Suppressor macrophage treated with lipopolysaccharide for 4 hours (primary cell): ENCODE results near the gene ZNF827.
"Not testable (repeated sequence)": the region's sequence is repeated elsewhere in the genome, so short reads cannot be mapped to it uniquely, and the experiment has no call there.

ENCODE experiments used
- DNase-seq: peaks from one replicate; pipeline ENCODE4 v3.0.0-alpha.2; 2020

Gene ZNF827

DNA sequence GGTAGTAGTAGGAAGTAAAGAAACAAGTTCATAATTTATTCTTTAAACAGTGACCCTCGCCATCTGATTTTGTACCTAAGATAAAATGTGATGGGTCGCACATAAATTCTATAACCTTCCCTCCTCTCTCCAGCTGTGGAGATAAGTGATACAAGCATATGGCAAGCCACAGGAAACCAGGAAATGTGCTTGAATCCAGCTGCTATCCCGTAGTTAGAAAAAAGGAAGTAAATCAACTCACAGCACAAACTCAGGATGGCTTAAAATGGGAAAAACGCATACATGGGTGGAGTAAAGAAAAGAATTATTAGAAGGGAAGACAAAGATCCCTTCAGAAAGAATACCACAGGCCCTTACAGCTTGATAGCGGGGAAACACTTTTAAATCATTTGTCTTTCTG lies 78.2 kb downstream of the ZNF827 start:
- no peak for DNase-seq

DNA sequence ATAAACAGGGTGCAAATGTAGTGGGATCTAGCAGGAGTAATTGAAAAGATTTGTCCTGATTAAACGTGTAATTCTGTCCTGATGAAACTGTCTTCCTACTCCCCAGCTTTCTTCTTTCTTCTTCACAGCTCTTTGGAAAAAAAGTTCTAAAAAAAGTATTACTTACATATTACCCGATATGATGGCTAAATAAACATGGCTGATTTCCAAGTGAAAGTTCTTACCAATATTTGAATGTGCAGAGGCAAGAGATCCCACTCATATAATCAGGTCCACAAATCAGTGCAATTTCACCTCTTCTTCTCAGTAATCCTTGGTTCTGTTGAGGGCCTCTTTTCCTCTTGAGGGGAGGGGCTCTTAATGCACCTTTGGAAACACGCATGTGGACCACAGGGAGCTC lies 78.7 kb downstream of the ZNF827 start:
- DNase-seq, result no peak

DNA sequence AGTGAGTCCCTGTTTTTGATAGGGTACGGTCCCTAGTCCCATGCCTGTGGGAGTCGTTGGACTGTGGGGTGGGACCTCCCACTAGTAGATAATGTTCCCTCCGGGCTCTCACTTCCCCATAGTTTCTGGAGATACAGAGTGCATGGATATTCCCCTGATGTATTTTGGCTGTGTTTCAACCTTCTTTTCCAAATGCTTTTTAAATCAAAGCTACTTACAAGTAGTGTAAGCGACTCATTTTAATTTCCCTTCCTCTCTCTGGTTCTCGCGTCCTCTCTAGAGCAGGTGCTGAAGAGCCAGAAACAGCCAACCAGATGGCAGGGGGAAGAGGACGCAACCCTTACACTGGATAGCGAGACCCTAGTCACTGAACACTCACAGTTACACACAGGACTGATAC lies 79.2 kb downstream of the ZNF827 start:
- no peak for DNase-seq

DNA sequence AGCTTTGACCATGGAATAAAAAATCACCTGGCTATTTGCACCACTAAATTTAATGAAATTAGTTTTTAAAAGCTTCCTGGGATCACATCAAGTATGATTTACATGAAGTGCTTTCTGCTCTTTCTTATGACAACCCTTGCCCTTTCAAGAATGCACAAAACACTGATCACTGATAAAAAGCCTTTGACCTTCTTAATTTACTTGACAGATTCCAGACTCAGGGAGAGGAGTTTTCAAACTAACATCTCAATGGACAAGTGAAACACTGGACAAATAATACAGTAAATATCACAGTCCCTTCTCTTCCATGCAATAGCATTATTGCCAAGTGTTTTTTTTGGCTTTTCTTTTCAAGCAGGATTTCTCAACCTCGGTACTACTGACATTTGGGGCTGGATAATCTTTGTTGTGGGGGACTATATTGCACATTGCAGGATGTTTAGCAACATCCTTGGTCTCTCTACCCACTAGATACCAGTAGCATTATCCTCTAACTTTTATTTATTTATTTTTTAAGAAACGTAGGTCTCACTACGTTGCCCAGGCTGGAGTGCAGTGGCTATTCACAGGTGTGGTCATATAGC lies 86.3 kb downstream of the ZNF827 start:
- DNase-seq, result no peak

DNA sequence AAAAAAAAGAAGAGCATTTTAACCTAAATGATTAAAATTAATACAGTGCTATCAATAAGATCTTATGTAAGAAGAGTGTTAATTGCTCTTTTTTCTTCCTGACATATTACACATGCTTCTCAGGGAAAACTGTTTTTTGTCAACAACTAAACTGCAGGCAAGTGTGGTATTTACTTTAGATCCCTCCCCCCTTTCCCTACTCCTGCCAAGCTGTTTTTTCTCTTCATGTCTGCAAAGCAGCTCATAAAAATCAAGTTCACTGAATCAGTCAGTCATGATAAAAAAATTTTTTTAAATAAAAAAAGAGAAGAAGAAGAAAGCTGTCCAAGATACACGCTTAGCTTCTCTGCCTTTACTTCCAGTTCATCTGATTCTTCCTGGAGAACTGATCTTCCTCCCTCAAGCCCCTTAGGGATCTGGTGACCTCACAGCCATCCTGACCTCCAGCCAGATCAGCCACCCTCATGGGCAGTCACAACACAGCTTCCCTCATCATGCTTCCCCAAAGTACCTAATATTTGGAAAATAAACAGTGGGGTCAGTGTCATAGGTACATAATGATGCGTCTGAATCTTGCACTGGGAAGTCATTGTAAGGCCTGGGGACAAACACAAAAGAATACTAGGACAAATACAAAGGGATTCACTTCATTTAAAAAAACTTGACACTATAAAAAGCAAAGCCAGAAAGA lies 87.0 kb downstream of the ZNF827 start:
- no peak for DNase-seq

DNA sequence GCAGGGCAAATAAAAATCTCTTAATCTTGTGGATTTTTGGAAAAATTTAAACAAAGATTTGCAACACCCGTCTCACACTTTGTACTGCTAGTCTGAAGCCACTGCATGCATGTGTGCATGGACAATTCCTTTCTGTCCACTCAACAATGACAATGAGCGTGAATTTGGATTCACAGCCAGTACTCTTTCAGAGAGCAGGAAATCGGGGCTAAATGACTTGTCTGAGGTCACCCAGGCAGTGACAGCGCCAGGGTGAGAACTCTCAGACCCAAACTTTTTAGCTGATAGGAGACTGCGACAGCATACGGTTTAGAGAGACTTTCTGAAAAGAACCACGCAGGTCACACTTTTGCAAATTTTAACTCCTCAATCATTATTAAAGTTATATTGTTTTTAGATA lies 90.9 kb downstream of the ZNF827 start:
- DNase-seq, result no peak

DNA sequence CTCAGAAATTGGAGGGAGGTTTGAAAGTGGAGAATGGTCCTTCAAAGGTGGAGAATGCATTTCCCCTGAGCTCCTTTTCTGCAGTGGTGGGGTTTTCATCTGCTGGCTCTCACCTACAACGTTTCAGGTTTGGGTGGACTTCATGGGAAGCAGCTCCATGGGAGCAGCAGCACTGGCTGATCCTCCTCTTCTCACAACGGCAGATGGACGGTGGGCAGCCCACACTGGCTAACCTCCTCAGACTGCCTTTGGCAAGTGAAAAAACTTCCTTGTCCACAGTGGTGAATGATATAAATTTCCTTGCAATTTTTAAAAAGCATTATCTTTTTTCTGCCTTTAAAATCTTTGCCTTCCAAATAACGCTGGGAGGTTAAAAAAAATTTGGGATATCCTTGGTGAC lies 93.5 kb downstream of the ZNF827 start:
- no peak for DNase-seq

DNA sequence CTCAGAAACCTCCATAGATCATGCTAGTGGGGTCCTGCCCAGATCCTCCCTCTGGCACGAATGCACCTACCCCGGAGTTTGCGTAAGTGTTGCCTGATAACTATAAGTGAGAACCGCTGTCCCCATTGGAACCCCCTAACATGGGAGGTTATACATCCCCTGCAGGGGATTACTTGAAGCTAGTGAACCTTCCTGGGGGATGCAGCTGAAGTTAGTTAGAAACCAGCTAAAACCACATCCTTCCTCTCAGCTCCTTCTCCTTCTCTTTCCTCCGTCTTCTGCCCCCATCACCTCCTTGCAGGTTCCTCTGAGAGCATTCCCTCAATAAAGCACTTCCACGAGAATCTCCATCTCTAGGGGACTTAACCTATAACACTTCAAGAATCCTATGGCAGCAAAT lies 95.0 kb downstream of the ZNF827 start:
- DNase-seq, result no peak

DNA sequence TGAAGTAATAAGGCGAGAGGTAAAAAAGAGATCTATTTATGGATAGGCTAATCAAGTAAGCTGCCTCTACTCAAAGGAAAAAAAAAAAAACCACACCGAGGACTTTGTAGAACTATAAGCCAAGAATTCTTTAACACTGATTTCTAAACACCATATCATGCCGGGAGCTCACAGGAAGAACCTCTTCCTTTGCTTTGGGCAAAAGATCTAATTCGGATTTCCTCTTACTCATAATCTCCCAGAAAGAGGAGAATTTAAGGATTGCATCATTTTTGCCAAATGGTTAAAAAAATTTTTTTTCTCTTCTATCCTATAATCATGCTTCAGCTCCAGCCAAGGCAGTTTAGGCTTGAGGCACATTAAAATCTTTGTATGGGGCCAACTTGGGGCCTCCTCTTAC lies 95.5 kb downstream of the ZNF827 start:
- peak; percentile 23 for DNase-seq

DNA sequence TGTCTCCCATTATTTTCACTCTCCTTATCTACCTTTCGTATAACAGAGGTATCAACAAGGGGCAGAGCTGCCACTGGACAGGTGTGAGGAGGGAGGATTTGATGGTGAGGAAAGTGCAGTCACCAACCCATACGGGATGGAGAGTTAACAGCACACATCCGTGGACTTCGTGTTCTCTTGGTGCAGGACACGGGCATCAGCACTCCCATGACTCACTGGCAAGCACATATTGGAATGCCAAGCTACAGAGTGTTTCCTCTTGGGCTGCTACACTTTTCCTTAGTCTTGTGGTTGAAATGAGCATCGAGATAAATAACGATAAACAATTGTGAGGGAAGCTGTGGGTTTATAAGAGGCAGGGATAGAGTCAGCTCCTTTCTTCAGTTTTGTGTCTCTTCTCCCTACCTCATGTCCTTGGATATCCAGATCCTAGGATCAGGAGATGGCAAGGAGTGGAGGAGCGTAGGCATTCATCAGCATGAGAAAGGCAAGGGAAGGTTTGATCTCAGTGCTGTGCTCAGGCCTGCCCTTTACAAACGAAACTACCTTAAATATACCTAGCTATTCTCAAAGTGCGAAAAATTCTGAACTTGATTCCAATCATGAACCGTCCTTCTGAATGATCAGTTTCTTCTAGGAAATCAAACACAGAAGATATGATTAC lies 96.3 kb downstream of the ZNF827 start:
- no peak for DNase-seq

DNA sequence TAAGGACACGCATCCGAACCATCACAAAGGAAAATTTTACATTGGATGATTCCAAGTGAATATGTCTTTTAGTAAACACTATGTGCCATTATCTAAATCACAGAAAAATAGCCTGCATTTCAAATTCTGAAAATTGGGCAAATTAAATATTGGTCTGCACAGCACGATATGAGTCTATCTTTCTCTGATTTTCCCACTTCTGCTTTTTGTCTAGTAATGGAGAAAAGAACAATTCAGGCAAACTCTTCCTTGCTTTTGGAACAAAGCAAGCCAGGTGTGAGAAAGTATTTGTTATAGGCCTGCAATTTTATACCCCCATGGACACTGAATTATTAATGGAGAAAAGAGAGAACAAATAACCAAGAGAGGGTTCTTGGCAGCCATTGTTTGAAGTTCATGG lies 97.8 kb downstream of the ZNF827 start:
- DNase-seq, result no peak

DNA sequence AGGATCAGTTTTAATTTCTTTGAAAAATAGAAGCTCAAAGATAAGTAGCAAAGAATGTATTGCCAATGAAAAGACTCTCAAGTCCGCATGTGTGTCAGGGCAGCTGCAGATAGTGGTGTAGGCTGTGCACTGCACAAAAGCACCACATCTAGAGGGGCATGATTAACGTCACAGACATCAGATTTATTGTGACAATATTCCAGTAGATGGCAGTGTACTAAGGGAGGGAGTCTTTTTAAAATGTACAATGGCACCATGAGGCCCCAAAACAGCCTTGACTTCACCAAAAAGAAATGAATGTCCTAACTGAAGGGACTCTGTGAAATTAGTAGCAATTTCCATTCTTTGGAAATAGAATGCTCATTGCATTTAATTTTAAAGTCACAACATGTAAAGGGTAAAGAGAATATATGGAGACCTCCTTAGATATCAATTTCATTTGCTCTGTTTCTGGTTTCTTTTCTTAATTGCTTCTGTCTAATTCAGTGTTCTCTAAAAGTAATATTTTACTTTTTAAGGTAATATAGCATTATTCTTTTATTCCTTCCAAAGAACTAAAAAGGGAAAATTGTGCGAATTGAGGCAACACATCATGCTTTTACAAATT lies 98.4 kb downstream of the ZNF827 start:
- peak; percentile 35 for DNase-seq

DNA sequence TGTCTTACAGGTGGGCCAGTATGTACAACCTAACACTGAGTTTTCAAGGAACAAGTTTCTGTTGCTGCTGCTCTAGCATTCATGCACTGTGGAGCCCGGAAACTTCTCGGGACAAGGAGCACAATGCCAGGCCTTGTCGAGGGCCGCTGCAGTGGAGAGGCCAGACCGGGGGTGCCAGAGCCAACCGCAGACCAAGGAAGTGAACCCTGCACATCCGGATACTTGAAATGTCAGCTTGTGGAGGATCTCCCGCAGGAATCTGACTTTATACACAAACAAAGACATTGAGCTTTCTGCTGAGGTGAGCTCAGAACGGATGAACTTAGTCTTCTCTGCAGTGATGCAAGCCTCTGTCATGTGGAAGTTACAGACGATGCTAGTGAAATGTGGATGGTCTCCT lies 99.5 kb downstream of the ZNF827 start:
- DNase-seq, result no peak

DNA sequence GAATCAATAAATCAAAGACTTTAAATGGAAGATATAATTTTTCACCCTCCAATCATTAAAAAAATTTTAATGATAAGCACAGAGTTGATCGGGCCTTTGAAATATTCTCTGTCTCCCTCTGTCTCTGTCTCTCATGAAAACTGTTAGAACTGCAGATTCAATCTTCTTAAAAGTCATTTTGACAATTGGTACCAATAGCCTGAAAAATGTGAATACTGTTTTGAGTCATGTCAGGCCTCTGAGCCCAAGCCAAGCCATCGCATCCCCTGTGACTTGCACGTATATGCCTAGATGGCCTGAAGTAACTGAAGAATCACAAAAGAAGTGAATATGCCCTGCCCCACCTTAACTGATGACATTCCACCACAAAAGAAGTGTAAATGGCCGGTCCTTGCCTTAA lies 106.2 kb downstream of the ZNF827 start:
- not testable (repeated sequence) for DNase-seq

DNA sequence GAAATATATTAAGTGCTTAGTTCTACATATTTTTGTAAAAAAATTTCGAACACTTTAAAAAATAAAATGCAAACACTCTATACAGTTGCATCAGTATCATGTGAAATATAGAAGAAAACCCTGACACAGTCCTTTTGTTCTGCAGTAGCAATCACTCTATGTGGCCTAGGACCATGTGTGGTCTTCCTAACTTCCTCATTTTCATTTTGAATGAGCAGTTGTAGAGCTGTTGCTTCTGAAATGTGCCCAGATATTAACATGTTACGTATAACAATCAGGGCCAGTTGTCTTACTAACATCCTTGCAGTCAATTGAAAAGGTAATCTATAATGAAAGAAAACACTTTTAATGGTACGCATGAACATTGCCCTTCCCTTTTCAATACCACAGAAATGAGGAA lies 107.9 kb downstream of the ZNF827 start:
- peak; percentile 68 for DNase-seq

DNA sequence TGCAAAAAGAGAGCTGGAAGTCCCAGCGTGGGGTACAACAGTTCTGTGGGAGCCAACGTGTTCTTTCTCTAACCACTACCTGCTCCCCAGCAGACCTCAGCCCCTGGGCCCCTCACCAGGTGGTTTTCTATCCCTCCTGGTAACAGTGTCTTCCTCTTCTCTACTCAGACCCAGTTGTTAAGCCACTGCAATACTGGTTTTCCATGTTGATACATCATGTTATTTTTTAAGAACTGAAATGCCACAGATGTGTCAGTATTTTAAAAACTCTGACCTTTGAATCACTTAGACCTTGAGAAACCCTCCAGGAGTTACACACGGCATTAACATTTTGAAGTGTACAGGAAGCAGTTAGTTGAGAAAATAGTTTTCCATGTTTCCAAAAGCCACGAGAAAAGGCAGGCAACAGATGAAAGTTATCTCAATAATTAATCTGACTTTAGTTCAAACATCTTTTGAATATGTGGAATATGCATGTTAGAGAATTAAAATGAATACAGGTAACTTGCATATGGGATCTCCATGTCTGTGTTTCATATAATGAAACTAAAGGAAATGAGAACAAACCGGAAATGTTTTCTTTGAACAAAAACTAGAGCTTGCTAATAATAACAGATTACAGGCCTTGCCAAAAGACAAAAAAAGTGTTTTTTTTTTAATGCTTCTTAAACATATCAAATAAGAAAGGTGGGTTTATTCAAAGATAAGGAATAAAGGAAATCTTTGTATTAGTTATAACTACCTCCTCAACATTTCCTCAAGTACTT lies 108.8 kb downstream of the ZNF827 start:
- peak; percentile 24 for DNase-seq

DNA sequence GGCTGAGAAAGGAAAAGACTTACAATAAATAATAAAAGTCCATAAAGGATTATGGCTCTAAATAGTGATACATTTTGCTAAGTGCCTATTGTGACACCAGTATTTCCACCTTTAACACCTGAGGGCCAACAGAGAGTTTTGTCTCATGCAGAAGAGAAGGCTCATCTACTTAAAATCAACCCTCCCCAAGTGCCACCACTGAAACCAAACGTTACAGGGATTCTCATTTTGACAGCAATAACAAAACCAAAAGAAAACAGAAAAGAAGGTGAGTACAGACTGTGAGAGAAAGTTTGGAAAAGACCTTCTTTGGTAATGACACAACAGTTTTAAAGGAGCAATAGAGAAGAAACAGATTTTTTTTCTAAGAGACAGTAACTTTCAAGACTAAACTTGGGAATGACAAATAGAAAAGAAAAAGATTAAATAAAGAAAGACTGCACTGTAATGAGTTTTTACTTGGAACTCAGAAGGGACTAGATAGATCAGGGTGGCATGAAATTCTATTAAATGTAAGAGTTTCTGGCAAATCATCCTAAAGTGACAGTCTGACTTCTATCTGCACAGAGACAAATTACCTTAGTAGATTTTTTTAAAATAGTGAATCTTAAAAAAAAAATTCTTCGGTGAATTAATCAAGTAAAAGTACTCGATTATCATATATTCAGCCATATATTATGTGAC lies 109.7 kb downstream of the ZNF827 start:
- no peak for DNase-seq

DNA sequence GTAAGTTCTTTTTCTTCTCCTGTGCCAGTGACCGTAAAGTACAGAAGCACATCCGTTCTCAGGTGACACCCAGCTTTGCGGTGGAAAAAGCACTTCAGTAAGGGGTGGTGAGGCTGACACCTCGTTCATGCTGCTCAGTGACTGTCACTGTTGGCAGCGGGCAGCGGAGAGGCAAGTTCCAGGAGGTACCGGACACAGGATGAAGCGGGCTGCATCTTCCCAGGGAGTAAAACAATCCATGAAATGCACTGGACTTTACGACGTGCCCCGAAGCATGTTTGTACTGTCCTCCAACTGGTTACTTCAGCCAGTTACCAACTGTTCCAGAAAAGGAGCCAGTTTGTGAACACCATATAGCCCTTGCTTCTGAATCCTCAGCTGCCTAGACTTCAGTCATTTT lies 110.7 kb downstream of the ZNF827 start:
- DNase-seq, result no peak

DNA sequence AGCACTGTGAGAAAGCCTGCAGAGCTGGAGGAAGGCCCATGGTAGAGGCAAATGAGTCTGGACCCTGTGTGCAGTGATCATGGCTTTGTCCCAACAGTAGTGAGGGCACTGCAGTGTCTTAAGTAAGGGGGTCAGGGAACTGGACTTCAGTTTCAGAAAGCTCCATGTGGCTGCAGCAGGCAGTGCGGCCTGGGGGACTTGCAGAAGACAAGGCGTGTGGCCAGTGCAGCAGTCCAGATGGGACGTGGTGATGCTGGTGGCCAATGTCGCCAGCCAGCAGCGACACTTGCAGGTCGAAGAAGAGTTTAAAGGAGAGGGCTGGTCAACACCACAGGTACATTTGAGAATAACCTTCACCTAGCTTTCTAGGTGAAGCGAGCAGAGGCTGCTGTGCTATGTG lies 113.4 kb downstream of the ZNF827 start:
- DNase-seq, result no peak

DNA sequence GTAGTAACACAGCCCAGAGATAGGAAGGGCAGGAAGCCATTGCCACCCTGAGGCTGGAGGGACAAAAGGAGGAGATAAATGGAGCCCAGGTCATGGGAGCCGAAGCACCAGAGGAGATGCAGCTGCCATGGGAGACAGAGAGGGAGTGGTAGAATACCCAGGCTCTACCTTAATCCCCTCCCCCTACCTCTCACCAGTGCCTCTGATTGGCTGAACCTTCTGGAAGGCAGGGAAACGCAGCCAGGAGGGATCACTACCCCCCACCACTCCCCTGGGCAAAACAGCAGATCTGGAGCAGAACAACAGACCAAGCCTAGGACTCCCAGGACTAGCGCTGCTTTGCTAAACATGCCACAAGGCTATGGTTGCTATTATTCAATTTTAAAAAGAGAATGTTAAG lies 114.2 kb downstream of the ZNF827 start:
- no peak for DNase-seq

DNA sequence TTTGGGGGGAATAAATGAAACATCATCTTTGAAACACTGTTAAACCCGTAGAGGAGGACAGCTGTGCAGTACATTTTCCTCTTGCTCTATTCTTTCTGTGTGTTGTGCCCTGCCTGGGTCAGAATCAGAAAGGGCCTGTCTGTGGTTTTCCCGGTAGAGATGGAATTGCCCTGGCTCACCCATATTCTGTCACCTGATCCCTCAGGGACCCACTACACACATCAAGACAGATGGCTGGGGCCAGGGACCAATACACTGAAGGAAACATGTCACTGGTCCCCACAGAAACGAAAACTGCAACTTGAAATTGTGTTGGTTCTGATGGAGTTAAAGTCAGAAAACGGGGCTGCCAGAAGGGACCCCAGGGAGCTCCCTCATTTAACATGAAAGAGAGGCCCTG lies 114.9 kb downstream of the ZNF827 start:
- DNase-seq, result no peak

DNA sequence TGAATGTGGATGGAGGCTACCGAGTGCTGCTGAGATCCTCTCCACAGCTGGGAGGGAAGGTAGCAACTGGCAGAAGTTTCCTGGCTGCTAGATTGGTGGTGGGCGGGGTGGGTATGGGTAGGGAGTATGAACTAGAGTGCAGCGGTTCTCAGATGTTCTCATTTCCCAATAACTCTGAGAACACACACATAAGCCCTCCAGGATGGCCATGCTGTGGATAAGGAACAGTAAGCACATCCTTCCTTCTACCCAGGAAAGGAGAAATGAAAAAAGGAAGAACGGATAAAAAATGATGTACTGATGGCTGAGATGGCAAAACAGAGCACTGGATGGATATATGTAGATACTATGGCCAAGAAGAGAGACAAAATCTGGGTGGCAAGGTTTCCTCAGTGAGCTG lies 116.0 kb downstream of the ZNF827 start:
- DNase-seq, result peak; percentile 14

DNA sequence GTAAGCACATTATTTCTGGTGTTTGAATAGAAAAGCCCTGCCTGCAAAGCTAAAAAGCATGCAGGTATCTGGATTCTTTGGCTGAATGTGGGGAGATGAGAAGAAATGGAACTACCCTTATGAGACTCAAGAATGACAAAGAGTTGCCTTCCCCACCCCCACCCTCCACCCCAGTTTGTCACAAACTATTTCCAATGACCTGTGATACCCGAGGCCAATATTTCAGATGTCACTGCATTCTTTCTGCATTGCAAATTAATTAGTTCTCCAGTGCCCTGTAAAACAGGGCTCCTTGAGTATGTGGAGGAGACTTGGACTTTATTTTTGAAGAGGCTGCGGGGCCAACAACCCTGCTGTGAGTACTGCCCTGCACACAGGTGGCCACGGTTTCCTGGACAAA lies 116.4 kb downstream of the ZNF827 start:
- no peak for DNase-seq
